HL-60/S4 (cell line): Measurements from ENCODE around the gene LAMA1.

ENCODE experiments used
- in situ Hi-C: fragments of 300-500 bp; cut with MboI; formaldehyde crosslinking; loops from 2 replicates; pipeline ENCODE4 v1.14.3; 2022; ENCODE audit warnings: low sequenced_read_pairs

Gene LAMA1

DNA sequence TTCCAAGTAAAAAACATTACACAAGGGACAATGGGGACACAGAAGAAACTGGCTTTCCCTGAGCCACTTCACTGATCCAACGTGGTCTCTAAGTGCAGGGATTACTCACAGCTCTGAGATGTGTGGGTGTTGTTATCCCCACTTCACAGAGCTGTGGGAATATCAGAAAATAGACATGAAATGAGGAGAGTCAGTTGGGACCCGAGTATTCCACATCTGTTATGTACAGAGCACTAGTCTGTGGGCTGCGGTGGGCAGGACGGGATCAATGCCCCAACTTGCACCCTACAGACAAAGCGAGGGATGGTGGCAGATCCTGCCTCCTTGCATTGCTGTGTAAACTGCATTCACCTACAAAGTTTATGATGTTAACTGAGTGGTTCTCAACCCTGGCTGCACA, 11.7 kb downstream of the LAMA1 start:
- in situ Hi-C loops, result no loop called here

GRCh38 chr18:7105268-7105667, 12.3 kb downstream of the LAMA1 start:
- in situ Hi-C loops, result no loop called here

GRCh38 chr18:7104649-7105048, 12.9 kb downstream of the LAMA1 start:
- in situ Hi-C loops, result no loop called here

DNA sequence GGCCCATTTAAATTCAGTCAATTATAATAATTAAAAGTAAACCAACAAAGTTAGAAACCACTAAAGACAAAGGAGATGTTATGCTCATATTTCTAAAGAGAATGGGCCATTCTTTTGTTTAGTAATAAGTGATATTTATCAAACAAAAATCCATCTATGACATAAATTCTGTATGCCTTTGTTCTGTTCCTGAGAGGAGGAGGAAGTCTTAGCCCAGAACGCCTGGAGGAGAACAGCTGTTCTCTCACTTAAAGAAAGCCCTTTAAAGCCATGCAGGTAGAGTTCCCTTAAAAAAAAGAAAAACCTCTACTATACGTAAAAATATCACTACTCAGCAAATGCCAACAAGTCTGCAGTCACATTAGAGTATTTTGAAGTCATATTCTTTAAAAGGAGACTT, 15.5 kb downstream of the LAMA1 start:
- in situ Hi-C loops, result no loop called here

GRCh38 chr18:7096838-7097237, 20.8 kb downstream of the LAMA1 start:
- in situ Hi-C loops, result no loop called here

DNA sequence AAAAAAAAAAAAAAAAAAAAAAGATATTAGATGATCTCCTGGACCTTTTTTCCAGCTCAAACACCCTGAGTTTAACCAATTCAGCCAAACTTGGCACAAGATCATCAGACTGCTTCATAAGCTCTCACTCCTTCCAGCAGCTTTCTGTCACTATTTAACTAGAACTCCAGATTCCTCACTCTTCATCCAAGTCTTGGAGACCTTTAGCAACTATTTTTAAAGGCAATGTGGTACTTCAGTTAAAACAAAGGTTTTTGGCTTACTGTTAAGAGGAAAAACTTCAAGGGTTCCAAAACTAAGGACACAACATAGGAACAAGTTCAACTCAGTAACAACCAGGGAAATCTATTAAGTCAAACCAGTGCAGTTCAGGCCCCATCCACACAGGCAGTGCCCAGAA, 23.2 kb downstream of the LAMA1 start:
- in situ Hi-C loops, result no loop called here

- in situ Hi-C loops, result no loop called here
These were observed 26.8 kb downstream of the LAMA1 start for GRCh38 chr18:7090771-7091170.

DNA sequence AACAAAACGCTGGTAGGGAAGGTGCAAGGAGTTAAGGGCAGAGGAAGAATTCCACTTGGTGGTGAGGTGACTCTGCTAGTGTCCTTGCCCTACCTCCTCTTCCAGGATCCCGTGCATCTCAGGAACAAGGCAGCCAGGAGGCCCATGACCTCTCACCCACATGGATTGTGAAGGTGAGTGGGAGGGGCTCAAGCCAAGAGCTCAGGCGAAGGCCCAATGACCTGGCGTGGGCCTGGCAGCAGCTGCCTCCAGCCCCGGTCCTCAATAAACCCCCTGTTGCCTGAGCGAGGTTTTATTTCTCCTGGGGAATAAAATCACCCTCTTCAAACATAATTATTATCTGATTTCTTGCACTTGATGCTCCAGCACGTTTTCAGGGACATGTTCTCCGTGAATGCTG, 28.2 kb downstream of the LAMA1 start:
- in situ Hi-C loops, result no loop called here

DNA sequence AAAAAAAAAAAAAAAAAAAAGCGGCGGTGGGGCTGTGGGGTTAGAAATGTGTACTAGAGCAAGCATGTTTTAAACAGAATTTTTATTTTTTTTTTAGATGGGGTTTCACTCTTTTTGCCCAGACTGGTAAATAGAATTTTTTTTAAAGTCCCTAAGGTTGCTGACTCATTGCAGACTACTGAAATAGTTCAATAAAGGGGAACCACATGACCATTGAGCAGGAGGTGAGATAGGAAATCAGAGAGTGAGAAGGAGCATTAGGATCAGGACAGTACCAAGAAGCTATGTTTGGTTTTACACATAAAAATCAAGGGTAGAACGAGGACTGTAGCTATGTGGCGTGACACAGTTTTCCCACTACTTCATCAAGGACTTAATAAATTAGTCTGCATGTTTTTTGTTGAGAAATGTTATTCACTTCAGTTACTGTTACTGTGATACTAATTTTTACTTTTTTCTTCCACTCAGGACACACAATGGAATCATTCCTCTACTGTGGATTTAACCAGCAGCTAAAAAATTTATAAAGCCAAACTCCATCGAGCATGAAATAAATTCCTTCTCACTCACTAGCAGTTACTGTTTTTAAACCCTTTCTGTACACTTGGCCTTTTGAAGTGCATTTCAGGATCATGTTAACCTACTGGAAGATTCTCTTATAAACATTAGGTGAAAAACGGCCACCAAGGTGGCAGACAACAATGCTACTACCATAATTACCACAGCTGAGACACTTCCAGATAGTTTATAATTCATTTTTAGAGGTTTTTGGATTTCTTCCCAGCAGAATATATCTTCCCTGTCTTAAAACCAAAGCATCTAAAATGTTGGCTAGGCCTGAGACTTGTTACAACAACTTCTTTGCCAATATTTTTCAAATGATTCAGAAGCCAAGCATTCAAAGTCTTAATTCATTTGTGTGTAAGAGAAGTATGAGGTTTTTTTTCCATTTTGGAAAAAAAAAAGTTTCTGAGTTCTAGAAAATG, 33.2 kb downstream of the LAMA1 start:
- in situ Hi-C loops, result no loop called here

- in situ Hi-C loops, result no loop called here
These were observed 34.9 kb downstream of the LAMA1 start for GRCh38 chr18:7082671-7083070.

DNA sequence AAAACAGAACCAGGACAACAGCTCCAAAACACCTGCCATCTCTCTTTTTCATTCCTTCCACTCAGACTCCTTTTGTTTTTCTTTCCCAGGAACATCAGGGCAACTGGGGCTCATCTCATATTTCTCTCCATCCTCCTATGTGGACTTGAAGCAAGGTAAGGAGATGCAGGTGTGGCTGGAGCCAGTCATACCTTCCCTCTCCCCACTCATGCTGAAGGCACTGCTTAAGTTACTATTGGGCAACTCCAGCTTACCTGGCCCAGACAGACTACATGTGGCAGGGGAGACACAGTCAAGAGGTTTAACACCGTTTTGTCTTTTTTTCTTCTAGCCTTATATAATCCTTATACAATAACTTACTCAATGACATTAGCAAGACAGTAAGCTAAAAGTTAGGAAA, 38.4 kb downstream of the LAMA1 start:
- in situ Hi-C loops, result no loop called here

DNA sequence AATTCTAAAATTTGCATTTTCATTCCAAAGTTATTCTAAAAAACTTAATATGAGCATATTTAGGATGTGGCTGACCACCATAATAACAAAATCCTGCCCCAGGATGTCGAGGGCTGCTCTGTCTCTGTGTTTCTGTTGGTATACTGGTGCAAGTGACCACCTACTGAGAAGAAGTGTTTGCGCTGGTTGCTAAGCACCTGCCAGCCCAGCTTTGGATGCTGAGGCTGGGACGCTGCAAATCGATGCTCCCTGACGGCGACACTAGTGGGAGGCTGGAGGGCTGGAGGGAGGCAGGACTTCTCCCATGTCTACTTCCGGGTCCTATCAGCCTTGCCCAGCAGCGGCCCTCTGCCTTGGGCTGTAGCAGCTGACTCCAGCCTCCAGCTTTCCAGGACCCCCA, 45.0 kb downstream of the LAMA1 start:
- in situ Hi-C loops, result no loop called here

GRCh38 chr18:7071600-7071999, 46.0 kb downstream of the LAMA1 start:
- in situ Hi-C loops, result no loop called here

- in situ Hi-C loops, result no loop called here
These were observed 47.1 kb downstream of the LAMA1 start for GRCh38 chr18:7070466-7070865.

GRCh38 chr18:7068871-7069590, 48.6 kb downstream of the LAMA1 start:
- in situ Hi-C loops, result no loop called here

GRCh38 chr18:7066965-7067555, 50.5 kb downstream of the LAMA1 start:
- in situ Hi-C loops, result no loop called here

- in situ Hi-C loops, result no loop called here
These were observed 51.9 kb downstream of the LAMA1 start for GRCh38 chr18:7065736-7066135.

- in situ Hi-C loops, result no loop called here
These were observed 53.3 kb downstream of the LAMA1 start for GRCh38 chr18:7064346-7064745.

GRCh38 chr18:7062811-7063210, 54.8 kb downstream of the LAMA1 start:
- in situ Hi-C loops, result no loop called here

DNA sequence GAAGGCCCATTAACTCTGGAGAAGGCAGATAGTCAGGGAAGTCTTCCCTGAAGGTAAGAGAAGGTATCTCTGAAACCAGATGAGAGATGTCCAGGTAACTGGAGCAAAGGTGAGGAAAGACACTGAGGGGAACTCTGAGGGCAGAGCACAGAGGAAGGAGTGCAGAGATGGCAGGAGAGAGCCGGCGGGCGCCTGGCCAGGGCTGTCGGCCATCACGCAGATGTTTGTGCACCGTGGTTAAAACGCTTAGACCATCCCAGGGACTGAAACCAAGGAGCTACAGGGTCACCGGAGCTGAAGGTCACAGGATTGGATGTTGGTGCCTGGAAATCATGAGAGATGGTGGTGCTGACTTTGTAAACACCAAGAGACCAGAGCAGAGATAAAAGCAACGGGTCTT, 55.4 kb downstream of the LAMA1 start:
- in situ Hi-C loops, result no loop called here

GRCh38 chr18:7059276-7059675, 58.3 kb downstream of the LAMA1 start:
- in situ Hi-C loops, result no loop called here

GRCh38 chr18:7056026-7056425, 61.6 kb downstream of the LAMA1 start:
- in situ Hi-C loops, result no loop called here
